Smooth muscle cell (in vitro differentiated cells): ENCODE measurements around the gene CTBP1. TPM values are rescaled to one million over a fixed set of nuclear protein-coding genes. Genes with fewer than 3 reads are reported as not detected.

Experiments used
- DNase-seq: peaks from one replicate; lab custom pipeline; 2025; ENCODE audit not compliant: unreplicated experiment; lab: John Stamatoyannopoulos, UW
- H2AFZ ChIP-seq: fragments of 200-600 bp; sonication (generic); 2 replicates; pipeline ENCODE4 v1.6.0; 2016; ENCODE audit warnings: antibody characterized with exemption, low read depth, mild to moderate bottlenecking
- H3F3A ChIP-seq: fragments of 200-600 bp; sonication (generic); 2 replicates; pipeline ENCODE4 v1.6.0; 2017; ENCODE audit warnings: antibody characterized with exemption, low read depth
- H3K27ac ChIP-seq: fragments of 200-600 bp; sonication (generic); 2 replicates; pipeline ENCODE4 v1.5.1; 2016; ENCODE audit warnings: low read depth, mild to moderate bottlenecking
- H3K27me3 ChIP-seq: fragments of 200-600 bp; sonication (generic); 2 replicates; pipeline ENCODE4 v1.6.1; 2016; ENCODE audit warnings: low read depth, mild to moderate bottlenecking
- H3K36me3 ChIP-seq: fragments of 200-600 bp; sonication (generic); 2 replicates; pipeline ENCODE4 v1.5.1; 2016; ENCODE audit warnings: low read depth
- H3K4me1 ChIP-seq: fragments of 200-600 bp; sonication (generic); 2 replicates; pipeline ENCODE4 v1.5.1; 2016; ENCODE audit warnings: low read depth
- H3K4me2 ChIP-seq: fragments of 200-600 bp; sonication (generic); 2 replicates; pipeline ENCODE4 v1.6.0; 2016; ENCODE audit warnings: mild to moderate bottlenecking
- H3K4me3 ChIP-seq: fragments of 200-600 bp; sonication (generic); 2 replicates; pipeline ENCODE4 v1.5.1; 2016; ENCODE audit warnings: mild to moderate bottlenecking
- H3K79me2 ChIP-seq: fragments of 200-600 bp; sonication (generic); 2 replicates; pipeline ENCODE4 v1.6.0; 2016; ENCODE audit warnings: low read depth, mild to moderate bottlenecking
- H3K9ac ChIP-seq: fragments of 200-600 bp; sonication (generic); 2 replicates; pipeline ENCODE4 v1.6.0; 2016; ENCODE audit warnings: low read depth
- H3K9me3 ChIP-seq: fragments of 200-600 bp; sonication (generic); replicated peaks from 2 replicates; pipeline ENCODE4 v1.5.1; 2016; ENCODE audit warnings: low read depth
- H4K20me1 ChIP-seq: fragments of 200-600 bp; sonication (generic); 2 replicates; pipeline ENCODE4 v1.6.0; 2016; ENCODE audit warnings: low read depth
- CTCF ChIP-seq: fragments of 200-600 bp; sonication (generic); IDR thresholded peaks from 2 replicates; pipeline ENCODE4 v1.5.1; 2017; ENCODE audit warnings: borderline replicate concordance, mild to moderate bottlenecking, antibody characterized with exemption; ENCODE audit not compliant: insufficient read depth, poor library complexity, severe bottlenecking
- WGBS: methylation state at CpG from one replicate; pipeline ENCODE4 v1.1.7; 2016; ENCODE audit warnings: low lambda C conversion rate; 5-methylcytosine and 5-hydroxymethylcytosine counted together
- polyA plus RNA-seq: library from polyadenylated mRNA; unstranded; fragments of >200 nt; fragmentation: Nextera tagmentation; extraction: Ambion mirVana; gene quantifications from 2 replicates; pipeline ENCODE4 v1.2.1, GENCODE V29; 2016
- total RNA-seq: library from RNA; depleted of rRNA; stranded (reverse); fragments of >200 nt; gene quantifications from 2 replicates; pipeline ENCODE4 v1.2.3, GENCODE V29; 2014

Gene CTBP1
- total and polyA plus RNA-seq, 2 experiments from 2014 or later, result 76.9 to 132 TPM

GRCh38 chr4:1178300-1179088 lies 70.4 kb downstream of the CTBP1 start:
- peaks cover 11% of the 10 kb centered on the region for H3F3A ChIP-seq
- no peak for DNase-seq
- H3K4me2 ChIP-seq, result no peak overlapping the region
- peaks cover 3% of the 10 kb centered on the region for H3K36me3 ChIP-seq
- H3K4me3 ChIP-seq, result no peak overlapping the region
- TF ChIP-seq CTCF, result no peak
- H3K27me3 ChIP-seq, result no peaks in the 10 kb centered on the region
- no peaks in the 10 kb centered on the region for H4K20me1 ChIP-seq
- WGBS, result 69% methylated on average over 11 of the region's 11 CpGs
- H2AFZ ChIP-seq, result no peak overlapping the region
- H3K9me3 ChIP-seq, result no peaks in the 10 kb centered on the region
- no peak overlapping the region for H3K27ac ChIP-seq
- H3K79me2 ChIP-seq, result no peaks in the 10 kb centered on the region
- no peak overlapping the region for H3K9ac ChIP-seq
- H3K4me1 ChIP-seq, result no peaks in the 10 kb centered on the region

- H3K36me3 ChIP-seq, result peaks cover 1% of the 10 kb centered on the region
- no peaks in the 10 kb centered on the region for H3K27me3 ChIP-seq
- no peak for TF ChIP-seq CTCF
- H3F3A ChIP-seq, result peaks cover 11% of the 10 kb centered on the region
- no peaks in the 10 kb centered on the region for H3K4me1 ChIP-seq
- no peak overlapping the region for H3K9ac ChIP-seq
- H3K4me3 ChIP-seq, result no peak overlapping the region
- H4K20me1 ChIP-seq, result no peaks in the 10 kb centered on the region
- WGBS, result 75% methylated on average over 26 of the region's 28 CpGs
- H3K79me2 ChIP-seq, result no peaks in the 10 kb centered on the region
- no peak overlapping the region for H2AFZ ChIP-seq
- no peak overlapping the region for H3K4me2 ChIP-seq
- DNase-seq, result no peak
- H3K27ac ChIP-seq, result no peak overlapping the region
- H3K9me3 ChIP-seq, result no peaks in the 10 kb centered on the region
These were observed 71.4 kb downstream of the CTBP1 start for GRCh38 chr4:1177274-1178141.

DNA sequence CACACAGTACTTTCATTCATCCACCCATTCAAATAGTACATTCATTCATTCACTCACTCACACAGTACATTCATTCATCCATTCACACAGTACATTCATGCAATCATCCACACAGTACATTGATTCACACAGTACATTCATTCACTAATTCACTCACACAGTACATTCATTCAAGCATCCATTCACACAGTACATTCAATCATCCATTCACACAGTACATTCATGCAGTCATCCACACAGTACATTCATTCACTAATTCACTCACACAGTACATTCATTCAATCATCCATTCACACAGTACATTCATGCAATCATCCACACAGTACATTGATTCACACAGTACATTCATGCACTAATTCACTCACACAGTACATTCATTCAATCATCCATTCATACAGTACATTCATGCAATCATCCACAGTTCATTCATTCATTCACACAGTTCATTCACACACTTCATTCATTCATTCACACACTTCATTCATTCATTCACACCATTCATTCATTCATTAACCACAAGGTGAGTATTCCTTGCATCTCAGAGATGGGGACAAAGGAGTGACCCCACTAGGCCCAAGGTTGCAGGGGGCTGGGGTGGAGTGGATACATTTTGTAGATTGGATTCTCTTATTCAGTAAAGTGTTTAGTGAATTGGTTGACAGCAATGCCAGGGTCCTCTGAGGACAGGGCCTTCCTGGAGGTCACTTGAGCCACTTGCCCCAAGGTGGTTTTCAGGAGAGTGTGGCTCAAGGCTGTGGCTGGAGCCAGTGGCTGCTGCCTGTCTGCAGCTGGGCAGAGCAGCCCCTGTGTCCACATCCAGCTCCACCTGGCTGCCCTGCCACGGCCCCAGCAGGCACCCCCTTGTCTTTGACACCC lies 72.3 kb downstream of the CTBP1 start:
- no peak overlapping the region for H3K4me3 ChIP-seq

More for the DNA sequence above, 72.3 kb downstream of the CTBP1 start:
- no peaks in the 10 kb centered on the region for H3K9me3 ChIP-seq
- no peaks in the 10 kb centered on the region for H3K79me2 ChIP-seq
- no peaks in the 10 kb centered on the region for H3K4me1 ChIP-seq
- no peak overlapping the region for H3K27ac ChIP-seq
- peaks cover 11% of the 10 kb centered on the region for H3F3A ChIP-seq
- peaks cover 1% of the 10 kb centered on the region for H3K27me3 ChIP-seq
- no peaks in the 10 kb centered on the region for H3K36me3 ChIP-seq
- DNase-seq, result no peak
- peaks cover under 1% of the 10 kb centered on the region for H4K20me1 ChIP-seq
- H3K4me2 ChIP-seq, result no peak overlapping the region
- H2AFZ ChIP-seq, result no peak overlapping the region
- TF ChIP-seq CTCF, result no peak
- H3K9ac ChIP-seq, result no peak overlapping the region
- 75% methylated on average over 1 of the region's 1 CpG for WGBS
